ENCODE measurements around the gene FRY.

DNA sequence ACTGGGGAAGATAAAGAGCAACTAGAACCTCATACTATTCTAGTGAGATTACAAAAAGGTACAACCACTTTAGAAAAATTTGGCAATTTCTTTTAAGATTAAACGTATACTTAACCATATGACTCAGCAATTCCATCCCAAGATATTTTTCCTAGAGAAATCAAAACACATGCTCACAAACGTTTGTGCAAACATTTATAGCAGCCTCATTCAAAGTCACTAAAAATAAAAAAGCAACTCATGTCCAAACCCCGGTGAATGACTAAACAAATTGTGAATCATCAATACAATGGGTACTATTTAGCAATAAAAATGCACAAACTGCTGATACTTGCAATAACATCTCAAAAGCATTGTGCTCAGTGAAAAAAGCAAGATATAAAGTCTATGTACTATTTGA, 121.5 kb downstream of the FRY start:
- TF ChIP-seq POLR2A (IDR thresholded peaks at IDR 0.05; ENCODE audit: low read length): no peak
- TF ChIP-seq GATA1 (IDR thresholded peaks at IDR 0.05; ENCODE audit: low read depth, low read length): no peak

All from erythroblast (primary cell).